Measurements from ENCODE around the gene MYO1E.

DNA sequence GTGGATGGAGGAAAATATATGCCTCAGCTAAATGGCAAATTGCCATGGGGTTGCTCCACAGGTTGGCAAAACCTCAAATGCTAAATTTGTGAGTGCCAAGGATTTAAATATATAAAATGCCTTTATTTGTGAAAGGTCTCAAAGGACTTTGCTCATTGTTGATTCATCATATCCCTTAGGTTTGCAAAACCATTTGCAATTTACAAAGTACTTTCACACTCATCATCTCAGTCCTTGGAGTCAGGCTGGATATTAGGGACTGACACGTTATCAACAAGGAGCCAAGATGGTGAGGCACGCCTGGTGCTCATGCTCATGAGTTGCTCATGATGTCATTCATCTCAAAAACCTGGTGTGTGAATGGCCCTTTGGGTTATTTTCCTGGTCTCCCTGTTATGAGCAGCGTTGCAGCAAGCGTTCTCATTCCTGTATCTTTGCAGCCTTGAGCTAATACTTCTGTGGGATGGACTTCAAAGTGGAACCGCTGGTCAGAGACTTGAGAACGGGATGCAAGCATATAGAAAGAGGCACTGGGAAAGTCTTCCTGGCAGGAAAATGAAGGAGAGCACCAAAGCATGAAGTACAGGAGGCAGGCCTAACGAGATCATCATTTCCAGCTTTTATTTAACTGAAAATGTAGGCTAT lies 66.0 kb downstream of the MYO1E start:
- TF ChIP-seq POLR2A (IDR thresholded peaks at IDR 0.05) = no peak
- TF ChIP-seq, protein P1, sequence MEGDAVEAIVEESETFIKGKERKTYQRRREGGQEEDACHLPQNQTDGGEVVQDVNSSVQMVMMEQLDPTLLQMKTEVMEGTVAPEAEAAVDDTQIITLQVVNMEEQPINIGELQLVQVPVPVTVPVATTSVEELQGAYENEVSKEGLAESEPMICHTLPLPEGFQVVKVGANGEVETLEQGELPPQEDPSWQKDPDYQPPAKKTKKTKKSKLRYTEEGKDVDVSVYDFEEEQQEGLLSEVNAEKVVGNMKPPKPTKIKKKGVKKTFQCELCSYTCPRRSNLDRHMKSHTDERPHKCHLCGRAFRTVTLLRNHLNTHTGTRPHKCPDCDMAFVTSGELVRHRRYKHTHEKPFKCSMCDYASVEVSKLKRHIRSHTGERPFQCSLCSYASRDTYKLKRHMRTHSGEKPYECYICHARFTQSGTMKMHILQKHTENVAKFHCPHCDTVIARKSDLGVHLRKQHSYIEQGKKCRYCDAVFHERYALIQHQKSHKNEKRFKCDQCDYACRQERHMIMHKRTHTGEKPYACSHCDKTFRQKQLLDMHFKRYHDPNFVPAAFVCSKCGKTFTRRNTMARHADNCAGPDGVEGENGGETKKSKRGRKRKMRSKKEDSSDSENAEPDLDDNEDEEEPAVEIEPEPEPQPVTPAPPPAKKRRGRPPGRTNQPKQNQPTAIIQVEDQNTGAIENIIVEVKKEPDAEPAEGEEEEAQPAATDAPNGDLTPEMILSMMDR (IDR thresholded peaks at IDR 0.05 in 8 of 11, conservative IDR thresholded peaks at IDR 0.05 in 3 of 11) = no peak
- TF ChIP-seq POLR2AphosphoS5 (IDR thresholded peaks at IDR 0.05) = no peak

All from spleen (tissue), 7 donors.